ENCODE results near the gene SCNN1G. TPM values are rescaled to one million over a fixed set of nuclear protein-coding genes. Genes with fewer than 3 reads are reported as not detected.
A peak's percentile ranks its signal among the peaks of the same experiment; 100 is the strongest.

The SCNN1G gene
- total and polyA plus RNA-seq, 2 of the 4 experiments (the other 2 are of a cell fraction) = not detected

DNA sequence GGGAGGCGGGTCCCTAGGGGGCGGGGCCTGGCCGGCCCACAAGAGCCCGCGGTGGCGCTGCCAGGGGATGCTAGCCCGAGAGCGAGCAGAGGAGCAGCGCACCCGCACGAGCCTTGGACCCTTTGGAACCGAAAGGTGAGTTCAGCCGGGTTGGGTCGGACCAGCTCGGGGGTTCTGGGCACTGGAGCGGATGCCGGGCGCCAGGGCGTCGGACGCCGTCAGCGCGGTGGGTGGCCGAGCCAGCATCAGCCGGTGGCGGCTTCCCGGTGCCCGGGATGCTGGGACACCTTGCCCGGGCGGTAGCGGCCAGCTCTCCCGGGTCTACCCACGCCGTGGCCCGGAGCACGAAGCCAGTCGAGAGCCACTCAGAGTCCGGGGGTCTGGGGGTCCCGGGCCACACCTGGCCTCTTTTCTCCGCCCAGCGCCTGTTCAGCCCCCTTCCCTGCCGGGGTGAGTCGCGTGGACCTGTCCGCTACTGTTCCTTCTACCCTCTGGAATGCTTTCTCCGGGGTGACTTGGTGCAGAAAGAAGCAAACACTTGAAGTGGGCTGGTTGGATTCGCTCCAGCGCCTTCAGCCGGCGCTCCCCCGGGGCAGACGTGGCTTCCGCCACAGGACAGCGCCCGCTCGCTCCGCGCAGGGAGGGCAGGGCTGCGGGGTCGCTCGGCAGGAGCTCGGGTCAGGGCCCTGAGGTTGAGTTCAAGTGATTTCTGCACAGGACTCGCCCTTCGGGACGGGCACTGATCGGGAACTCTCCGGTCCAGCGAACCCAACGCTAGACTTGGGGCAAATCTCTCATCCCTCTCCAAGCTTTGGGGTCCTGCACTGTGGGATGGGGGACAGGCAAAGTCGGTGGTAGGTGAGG, at the start of gene SCNN1G (continued):
- no peak for TF ChIP-seq NFE2L2 (IDR thresholded peaks at IDR 0.05; ENCODE audit: low read depth, low read length)
- no peak for TF ChIP-seq SMC3 (IDR thresholded peaks at IDR 0.05; ENCODE audit: low read depth, low read length)
- no peak for TF ChIP-seq MAZ (IDR thresholded peaks at IDR 0.05; ENCODE audit: borderline replicate concordance, low read depth, low read length)

GRCh38 chr16:23132775-23133463, 49.6 kb upstream of the SCNN1G start:
- H4K91ac ChIP-seq (ENCODE audit: insufficient read depth, low read depth, low read length) = no peak overlapping the region
- H3K9ac ChIP-seq (ENCODE audit: low read depth, low read length) = no peak overlapping the region
- H4K20me1 ChIP-seq (ENCODE audit: insufficient read depth, low read length) = peaks cover 44% of the 10 kb centered on the region
- H2BK20ac ChIP-seq (ENCODE audit: low read depth, low read length) = no peak overlapping the region
- in situ Hi-C loops (cut with MboI; ENCODE audit: low sequenced_read_pairs) (no loop called here), dilution Hi-C loops (cut with HindIII; ENCODE audit: low sequenced_read_pairs, unreplicated experiment) (no loop called here), intact Hi-C loops (cut with micrococcal nuclease) (no loop called here)
- peaks cover 13% of the 10 kb centered on the region for H3K4me1 ChIP-seq (ENCODE audit: control insufficient read depth, insufficient read depth, low read length)
- no peak overlapping the region for H3K4ac ChIP-seq (ENCODE audit: low read depth, low read length)
- ChIA-PET CTCF (no interaction called here), POLR2A (ENCODE audit: unreplicated experiment) (interaction anchor here (1.2 kb wide), 1 partner anchor 16 kb away, joined by 3 read pairs; no protein-coding TSS in a partner anchor)
- H3K4me2 ChIP-seq (ENCODE audit: low read depth, low read length) = peak overlapping the region; percentile 77
- H3K23ac ChIP-seq (ENCODE audit: low read depth, low read length) = no peak overlapping the region
- H3K56ac ChIP-seq (ENCODE audit: extremely low read depth, insufficient read depth, low read length) = no peak overlapping the region
- H2BK15ac ChIP-seq (ENCODE audit: low read depth, low read length) = no peak overlapping the region
- H3K4me3 ChIP-seq (ENCODE audit: insufficient read depth, low read depth, low read length) = no peak overlapping the region
- H3K36me3 ChIP-seq (ENCODE audit: control insufficient read depth, insufficient read depth, low read length) = no peaks in the 10 kb centered on the region
- no peak overlapping the region for H2BK120ac ChIP-seq (ENCODE audit: low read depth, low read length)
- H3K9me3 ChIP-seq (ENCODE audit: control insufficient read depth, insufficient read depth, low read length) = peaks cover 4% of the 10 kb centered on the region; the same call in 1 of the 2 replicates
- no peak overlapping the region for H4K8ac ChIP-seq (ENCODE audit: low read depth in 2 of 2, low read length in 2 of 2)
- WGBS, 2 experiments (ENCODE audit: extremely low coverage in 2 of 2, insufficient read length in 1 of 2) = 59 to 100% methylated on average over 2 to 4 of the region's 11 CpGs
- H2AK5ac ChIP-seq (ENCODE audit: low read depth, low read length) = no peak overlapping the region
- no peak overlapping the region for H2BK5ac ChIP-seq (ENCODE audit: low read depth, low read length, poor library complexity, severe bottlenecking)
- H3K27me3 ChIP-seq (ENCODE audit: control insufficient read depth, insufficient read depth, low read length) = no peaks in the 10 kb centered on the region
- no peak for TF ChIP-seq FOS (IDR thresholded peaks at IDR 0.05; ENCODE audit: low read depth, low read length)
- no peak for TF ChIP-seq RFX5 (IDR thresholded peaks at IDR 0.05; ENCODE audit: low read depth, low read length)
- no peak for TF ChIP-seq CHD1 (IDR thresholded peaks at IDR 0.05; ENCODE audit: low read depth, low read length)
- no peak for TF ChIP-seq CEBPB (IDR thresholded peaks at IDR 0.05; ENCODE audit: low read depth, low read length)
- TF ChIP-seq MAZ (IDR thresholded peaks at IDR 0.05; ENCODE audit: borderline replicate concordance, low read depth, low read length) = no peak
- no peak for TF ChIP-seq MXI1 (IDR thresholded peaks at IDR 0.05; ENCODE audit: borderline replicate concordance, low read depth, low read length)
- TF ChIP-seq ELK1 (IDR thresholded peaks at IDR 0.05; ENCODE audit: borderline replicate concordance, low read depth, low read length) = no peak
- TF ChIP-seq BHLHE40 (IDR thresholded peaks at IDR 0.05; ENCODE audit: low read depth, low read length) = no peak
- no peak for TF ChIP-seq SMC3 (IDR thresholded peaks at IDR 0.05; ENCODE audit: low read depth, low read length)
- no peak overlapping the region for H3K27ac ChIP-seq (ENCODE audit: insufficient read depth, low read length)
- peaks cover 3% of the 10 kb centered on the region; the same call in 1 of the 2 replicates for H3K9me1 ChIP-seq (ENCODE audit: insufficient read depth, low read length)
- no peak overlapping the region for H2AFZ ChIP-seq (replicated peaks; ENCODE audit: low read length, poor library complexity)
- no TSS peak for BruUV-seq (replicated peaks)
- ATAC-seq (ENCODE audit: low read depth) (peak; percentile 46; the same call in 1 of the 2 replicates), DNase-seq (peak; percentile 28)
- H2AK9ac ChIP-seq (replicated peaks; ENCODE audit: low read depth, low read length, poor library complexity) = no peak overlapping the region
- H4K5ac ChIP-seq (ENCODE audit: low read depth, low read length) = peak overlapping the region; percentile 50; the same call in 1 of the 2 replicates
- H3K14ac ChIP-seq (replicated peaks; ENCODE audit: low read depth, low read length) = no peak overlapping the region
- H3K18ac ChIP-seq (ENCODE audit: low read depth, low read length) = peak overlapping the region; percentile 23; the same call in 1 of the 2 replicates
- peaks cover 22 to 33% of the 10 kb centered on the region in 2 experiments for H3K79me1 ChIP-seq (ENCODE audit: low read depth in 1 of 2, low read length in 2 of 2)

All from IMR-90 (cell line).